ENCODE results near the gene CTDP1.

Gene CTDP1

GRCh38 chr18:79677221-79677620 is 2.4 kb upstream of the CTDP1 start:
- DNase-seq (ENCODE audit: low read depth), result no peak
- TF ChIP-seq, protein P1, sequence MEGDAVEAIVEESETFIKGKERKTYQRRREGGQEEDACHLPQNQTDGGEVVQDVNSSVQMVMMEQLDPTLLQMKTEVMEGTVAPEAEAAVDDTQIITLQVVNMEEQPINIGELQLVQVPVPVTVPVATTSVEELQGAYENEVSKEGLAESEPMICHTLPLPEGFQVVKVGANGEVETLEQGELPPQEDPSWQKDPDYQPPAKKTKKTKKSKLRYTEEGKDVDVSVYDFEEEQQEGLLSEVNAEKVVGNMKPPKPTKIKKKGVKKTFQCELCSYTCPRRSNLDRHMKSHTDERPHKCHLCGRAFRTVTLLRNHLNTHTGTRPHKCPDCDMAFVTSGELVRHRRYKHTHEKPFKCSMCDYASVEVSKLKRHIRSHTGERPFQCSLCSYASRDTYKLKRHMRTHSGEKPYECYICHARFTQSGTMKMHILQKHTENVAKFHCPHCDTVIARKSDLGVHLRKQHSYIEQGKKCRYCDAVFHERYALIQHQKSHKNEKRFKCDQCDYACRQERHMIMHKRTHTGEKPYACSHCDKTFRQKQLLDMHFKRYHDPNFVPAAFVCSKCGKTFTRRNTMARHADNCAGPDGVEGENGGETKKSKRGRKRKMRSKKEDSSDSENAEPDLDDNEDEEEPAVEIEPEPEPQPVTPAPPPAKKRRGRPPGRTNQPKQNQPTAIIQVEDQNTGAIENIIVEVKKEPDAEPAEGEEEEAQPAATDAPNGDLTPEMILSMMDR (IDR thresholded peaks at IDR 0.05; ENCODE audit: control insufficient read depth, insufficient read depth, low read depth, low read length, missing control alignments), result no peak
- no peak overlapping the region for H3K4me3 ChIP-seq (ENCODE audit: control insufficient read depth, low read depth, low read length)

DNA sequence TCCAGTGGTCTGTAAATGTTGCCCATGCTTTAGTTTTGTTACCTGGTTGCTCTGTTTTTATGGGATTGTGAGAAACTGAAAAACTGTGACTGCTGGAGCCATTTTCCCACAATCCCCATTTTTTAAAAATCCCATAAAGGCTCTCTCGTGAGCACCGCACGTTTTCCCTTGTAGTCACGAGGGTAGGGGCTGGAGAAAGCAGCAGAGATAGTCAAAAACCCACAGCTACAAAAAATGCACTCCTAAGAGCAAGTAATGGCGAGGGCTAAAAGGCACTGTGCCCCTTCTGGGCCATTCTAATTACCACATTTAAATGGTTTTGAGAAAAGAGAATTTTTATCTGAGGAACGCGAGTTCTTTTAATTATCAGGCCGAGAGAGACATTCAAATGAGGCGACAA is 1.8 kb upstream of the CTDP1 start:
- DNase-seq (ENCODE audit: low read depth), result no peak
- TF ChIP-seq, protein P1 (IDR thresholded peaks at IDR 0.05; ENCODE audit: control insufficient read depth, insufficient read depth, low read depth, low read length, missing control alignments), result no peak
- no peak overlapping the region for H3K4me3 ChIP-seq (ENCODE audit: control insufficient read depth, low read depth, low read length)

- H3K4me3 ChIP-seq (ENCODE audit: control insufficient read depth, low read depth, low read length), result peak overlapping the region; percentile 63
- DNase-seq (ENCODE audit: low read depth), result peak; percentile 94
- TF ChIP-seq, protein P1 (IDR thresholded peaks at IDR 0.05; ENCODE audit: control insufficient read depth, insufficient read depth, low read depth, low read length, missing control alignments), result no peak
These were observed 695 bp upstream of the CTDP1 start for GRCh38 chr18:79678665-79679551.

GRCh38 chr18:79680100-79680879 is 687 bp downstream of the CTDP1 start:
- TF ChIP-seq, protein P1 (IDR thresholded peaks at IDR 0.05; ENCODE audit: control insufficient read depth, insufficient read depth, low read depth, low read length, missing control alignments), result no peak
- H3K4me3 ChIP-seq (ENCODE audit: control insufficient read depth, low read depth, low read length), result peak overlapping the region; percentile 63
- no peak for DNase-seq (ENCODE audit: low read depth)

GRCh38 chr18:79680891-79681339 is 1.3 kb downstream of the CTDP1 start:
- H3K4me3 ChIP-seq (ENCODE audit: control insufficient read depth, low read depth, low read length), result peak overlapping the region; percentile 63
- no peak for DNase-seq (ENCODE audit: low read depth)
- TF ChIP-seq, protein P1 (IDR thresholded peaks at IDR 0.05; ENCODE audit: control insufficient read depth, insufficient read depth, low read depth, low read length, missing control alignments), result no peak

DNA sequence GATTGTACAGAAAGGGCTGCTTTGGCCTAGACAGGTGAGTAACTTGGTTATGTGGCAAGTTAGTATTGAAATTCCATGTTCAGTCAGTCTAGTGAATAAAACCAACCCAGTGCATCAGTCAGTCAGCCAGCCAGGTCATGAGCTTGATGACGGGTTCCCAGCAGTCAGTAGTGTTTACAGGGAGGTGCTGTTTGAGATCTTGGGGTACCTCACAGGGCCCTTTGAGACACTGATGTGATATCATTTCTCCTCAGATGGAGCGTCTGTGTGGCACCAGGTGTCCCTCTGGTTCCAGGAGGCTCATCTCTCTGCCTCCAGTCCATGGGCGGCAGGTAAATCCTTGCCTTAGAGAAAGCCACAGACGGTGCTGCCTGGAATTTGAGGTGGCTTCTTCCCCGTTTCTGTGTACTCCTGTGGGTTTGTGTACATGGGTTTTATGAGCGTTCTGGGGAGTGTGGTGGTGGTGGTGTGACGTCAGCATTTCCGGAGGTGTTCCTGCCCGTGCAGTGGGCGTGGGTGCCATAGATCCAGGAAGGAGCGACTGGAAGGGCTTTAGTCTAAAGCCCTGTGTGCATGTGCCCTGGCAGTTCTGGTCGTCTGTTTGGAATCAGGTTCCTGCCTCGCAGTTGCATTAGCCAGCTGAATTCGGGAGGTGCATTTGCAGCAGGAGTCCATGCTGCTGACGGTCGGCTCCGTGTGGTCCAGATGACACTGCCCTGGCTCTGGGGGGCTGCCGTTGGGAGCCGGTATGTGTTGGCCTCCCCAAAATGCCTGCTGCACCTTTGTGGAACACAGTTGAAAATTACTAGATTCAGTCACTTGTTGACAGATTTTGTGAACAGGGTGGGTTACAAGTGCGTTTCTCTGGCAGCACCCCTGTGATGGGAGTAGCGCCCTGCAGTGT is 2.1 kb downstream of the CTDP1 start:
- DNase-seq (ENCODE audit: low read depth), result no peak
- H3K4me3 ChIP-seq (ENCODE audit: control insufficient read depth, low read depth, low read length), result no peak overlapping the region
- TF ChIP-seq, protein P1 (IDR thresholded peaks at IDR 0.05; ENCODE audit: control insufficient read depth, insufficient read depth, low read depth, low read length, missing control alignments), result no peak

All from AG09309 (cell line).